K562 (cell line): ENCODE data around the gene PPCDC. TPM values are rescaled to one million over a fixed set of nuclear protein-coding genes. Genes with fewer than 3 reads are reported as not detected.
A peak's percentile ranks its signal among the peaks of the same experiment; 100 is the strongest.

ENCODE experiments used
- ARID2 ChIP-seq: fragments of 450-650 bp; IDR thresholded peaks from 2 replicates; pipeline ENCODE4 v1.6.1; 2017; ENCODE audit warnings: antibody characterized with exemption, mild to moderate bottlenecking
- ATF3 ChIP-seq, 2 experiments: fragments of 450-650 bp in 1 of 2; sonication (generic) in 1 of 2; formaldehyde crosslinking in 1 of 2; IDR thresholded peaks in 1 of 2; conservative IDR thresholded peaks in 1 of 2; 2 replicates each; pipeline versions ENCODE4 v1.6.1 to v1.8.1; 2016 to 2023; ENCODE audit warnings: mild to moderate bottlenecking in 2 of 2, moderate library complexity in 2 of 2, inconsistent platforms in 1 of 2, missing genetic modification reagents in 1 of 2
- CREM ChIP-seq: IDR thresholded peaks from 2 replicates; pipeline ENCODE4 v1.6.1; 2014; ENCODE audit warnings: antibody characterized with exemption, low read depth
- DNMT1 ChIP-seq: fragments of 450-650 bp; IDR thresholded peaks from 2 replicates; pipeline ENCODE4 v1.6.1; 2016; ENCODE audit warnings: antibody characterized with exemption, mild to moderate bottlenecking
- GTF2E2 ChIP-seq: fragments of 200-800 bp; sonication (Bioruptor generic); IDR thresholded peaks from 2 replicates; pipeline ENCODE4 v1.6.1; 2016; ENCODE audit warnings: missing genetic modification characterization, missing compliant biosample characterization
- KLF16 ChIP-seq: IDR thresholded peaks from 2 replicates; pipeline ENCODE4 v1.6.1; 2016; ENCODE audit warnings: antibody characterized with exemption
- MGA ChIP-seq: fragments of 450-650 bp; IDR thresholded peaks from 2 replicates; pipeline ENCODE4 v1.6.1; 2016; ENCODE audit warnings: mild to moderate bottlenecking, moderate library complexity
- MITF ChIP-seq: IDR thresholded peaks from 2 replicates; pipeline ENCODE4 v1.6.1; 2014; ENCODE audit warnings: antibody characterized with exemption
- NFE2 ChIP-seq: IDR thresholded peaks from 2 replicates; pipeline ENCODE4 v1.6.1; 2014; ENCODE audit warnings: antibody characterized with exemption, low read depth
- POLR2AphosphoS2 ChIP-seq: IDR thresholded peaks from 2 replicates; pipeline ENCODE4 v1.6.1; 2012; ENCODE audit warnings: low read length, improper control_type of control experiment
- SREBF1 ChIP-seq: fragments of 150-350 bp; IDR thresholded peaks from 2 replicates; pipeline ENCODE4 v1.6.1; 2014; ENCODE audit warnings: antibody characterized with exemption, low read depth, low read length, borderline replicate concordance
- THRAP3 ChIP-seq: fragments of 450-650 bp; IDR thresholded peaks from 2 replicates; pipeline ENCODE4 v1.6.1; 2016; ENCODE audit warnings: mild to moderate bottlenecking, inconsistent platforms, borderline replicate concordance
- YY1 ChIP-seq, 3 experiments: IDR thresholded peaks; 2 replicates each; pipeline ENCODE4 v1.6.1; 2011; ENCODE audit warnings: low read length in 2 of 3, mild to moderate bottlenecking in 2 of 3, moderate library complexity in 2 of 3, borderline replicate concordance in 1 of 3, control low read depth in 1 of 3, low read depth in 1 of 3; ENCODE audit not compliant: insufficient read depth in 3 of 3, insufficient replicate concordance in 2 of 3, control insufficient read depth in 1 of 3, insufficient read length in 1 of 3; ENCODE audit errors: extremely low read depth in 1 of 3
- ZNF174 ChIP-seq: fragments of 250-450 bp; sonication (Bioruptor Pico); IDR thresholded peaks from 2 replicates; pipeline ENCODE4 v1.4.0; 2020; ENCODE audit warnings: mild to moderate bottlenecking
- ZNF3 ChIP-seq: fragments of 250-450 bp; sonication (Bioruptor Pico); IDR thresholded peaks from 2 replicates; pipeline ENCODE4 v1.5.0; 2021; ENCODE audit warnings: mild to moderate bottlenecking, moderate library complexity
- polyA plus RNA-seq, 8 experiments: library from polyadenylated mRNA; depleted of rRNA in 4 of 8; stranded (reverse) in 5 of 8; unstranded in 3 of 8; fragments of >200 nt; fragmentation: Nextera tagmentation in 2 of 8; fragmentation: Illumina TruSeq in 1 of 8; extraction: Ambion mirVana in 2 of 8; extraction: Trizol in 1 of 8; gene quantifications; 2 replicates each; pipeline versions ENCODE4 v1.2.1 to v1.2.3, GENCODE V29; 2011 to 2014; ENCODE audit warnings: inconsistent platforms in 1 of 8, missing spikeins in 1 of 8
- total RNA-seq, 7 experiments: library from RNA; depleted of rRNA in 6 of 7; stranded (reverse); fragments of >200 nt in 6 of 7; fragmentation: Illumina TruSeq in 2 of 7; extraction: Trizol in 2 of 7; gene quantifications; 2 replicates each; pipeline versions ENCODE4 v1.2.1 to v1.2.3, GENCODE V29; 2011 to 2021; ENCODE audit warnings: low replicate concordance in 1 of 7

PPCDC gene
- total and polyA plus RNA-seq, 9 of the 15 experiments (the other 6 are each of a cell fraction or from before 2014, with no cell fraction given) = 10.9 to 53.6 (median 16.7) TPM

GRCh38 chr15:75090388-75090734 is 67.0 kb downstream of the PPCDC start (continued):
- TF ChIP-seq MGA (no peak; the same call in 1 of the 2 replicates), SREBF1 (no peak), KLF16 (no peak), ZNF3 (no peak), DNMT1 (no peak), ATF3 (IDR thresholded peaks at IDR 0.05) (peak; percentile 25; the same call in 1 of the 2 replicates), ATF3 (CRISPR knock-in tag; conservative IDR thresholded peaks at IDR 0.05) (no peak), THRAP3 (no peak), ARID2 (no peak), ZNF174 (CRISPR knock-in tag) (no peak), POLR2AphosphoS2 (no peak), CREM (peak; percentile 37; the same call in 1 of the 2 replicates), YY1 (IDR thresholded peaks at IDR 0.05; ENCODE audit: borderline replicate concordance in 1 of 3, control insufficient read depth in 1 of 3, extremely low read depth in 1 of 3, insufficient read depth in 3 of 3, insufficient read length in 1 of 3, insufficient replicate concordance in 2 of 3, low read depth in 1 of 3, low read length in 2 of 3) (peak in 1 of 3 experiments; percentile 16), NFE2 (peak; percentile 67), GTF2E2 (tag) (no peak), MITF (no peak)
